GM18868 (cell line): ENCODE measurements around the gene SRSF2.
"Not testable (repeated sequence)": the region's sequence is repeated elsewhere in the genome, so short reads cannot be mapped to it uniquely, and the experiment has no call there.

Experiments used
- ATAC-seq: cut with Tn5 transposase; IDR thresholded peaks from one replicate; pipeline ENCODE4 v1.9.1; 2021; ENCODE audit warnings: mild to moderate bottlenecking, moderate library complexity; ENCODE audit not compliant: unreplicated experiment

SRSF2 gene

DNA sequence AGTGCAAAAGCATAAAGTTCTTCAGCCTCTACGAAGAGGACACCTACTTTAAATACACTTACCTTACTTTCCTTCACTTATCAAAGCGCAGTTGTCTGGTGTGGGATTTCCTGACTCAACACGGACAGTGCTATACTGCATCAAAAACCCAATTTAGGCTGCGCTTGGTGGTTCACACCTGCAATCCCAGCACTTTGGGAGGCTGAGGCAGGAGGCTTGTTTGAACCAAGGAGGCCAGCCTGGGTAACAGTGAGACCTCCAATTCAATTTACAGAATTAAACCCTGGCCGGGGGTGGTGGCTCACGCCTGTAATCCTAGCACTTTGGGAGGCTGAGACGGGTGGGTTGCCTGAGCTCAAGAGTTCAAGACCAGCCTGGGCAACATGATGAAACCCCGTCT lies 14.9 kb downstream of the SRSF2 start:
- no peak for ATAC-seq

GRCh38 chr17:76721463-76721862 lies 15.7 kb downstream of the SRSF2 start:
- ATAC-seq: no peak

DNA sequence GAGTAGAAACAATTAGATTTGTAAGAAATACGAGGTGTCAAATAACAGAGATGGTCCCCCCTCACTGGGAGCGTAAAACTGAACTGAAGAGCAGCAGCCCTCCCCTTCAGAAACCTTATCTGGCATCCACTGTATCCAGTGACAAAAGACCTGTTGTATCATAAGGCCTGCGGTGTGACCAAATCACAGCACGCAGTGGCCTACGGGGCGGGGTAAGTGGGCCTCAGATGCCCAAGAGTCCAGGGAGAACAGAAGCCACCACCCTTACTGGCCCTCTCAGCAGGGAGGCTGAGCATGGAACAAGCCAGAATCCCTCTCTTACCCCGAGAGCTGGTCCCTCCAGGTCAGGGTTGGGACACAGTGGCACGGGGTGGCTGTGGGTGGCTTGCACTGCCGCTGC lies 16.2 kb downstream of the SRSF2 start:
- ATAC-seq: no peak

DNA sequence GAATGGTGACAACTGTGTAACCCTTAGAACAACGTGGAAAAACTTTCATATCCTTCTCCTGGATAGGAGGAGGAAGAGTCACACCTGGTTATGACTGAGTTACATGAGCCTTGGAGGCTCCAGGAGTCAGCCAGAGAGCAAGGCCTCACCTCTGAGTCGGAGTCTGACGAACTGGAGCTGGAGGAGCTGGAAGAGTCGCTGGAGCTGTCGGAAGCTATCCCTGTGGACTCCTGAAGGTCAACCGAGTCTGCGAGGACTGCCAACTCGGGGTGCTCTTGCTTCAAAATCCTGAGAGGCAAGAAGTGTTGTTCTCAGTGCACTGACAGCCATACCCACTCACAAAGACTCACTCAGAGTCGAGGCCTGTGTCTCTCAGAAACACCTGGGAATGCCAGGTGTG lies 16.9 kb downstream of the SRSF2 start:
- no peak for ATAC-seq

DNA sequence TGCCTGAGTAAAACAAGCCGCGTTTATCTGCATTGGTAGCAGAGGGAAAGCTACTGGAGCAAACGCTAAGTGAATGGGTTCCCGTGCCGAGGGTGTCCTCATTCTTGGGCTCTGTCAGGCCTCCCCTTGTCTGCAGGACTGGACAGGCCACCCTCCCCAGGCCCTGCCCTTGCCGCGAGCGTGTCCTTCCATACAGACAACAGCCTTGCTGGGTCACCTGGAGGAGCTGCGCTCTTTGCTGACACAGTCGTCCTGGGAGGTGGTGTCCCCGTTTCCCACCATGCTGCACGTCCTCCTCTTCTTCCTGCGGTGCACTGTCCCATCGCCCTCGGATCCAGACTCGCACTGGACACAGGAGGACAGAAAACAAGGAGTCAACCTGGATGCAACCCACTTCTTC lies 18.6 kb downstream of the SRSF2 start:
- ATAC-seq: no peak

GRCh38 chr17:76716839-76717215 lies 20.3 kb downstream of the SRSF2 start:
- ATAC-seq: no peak

DNA sequence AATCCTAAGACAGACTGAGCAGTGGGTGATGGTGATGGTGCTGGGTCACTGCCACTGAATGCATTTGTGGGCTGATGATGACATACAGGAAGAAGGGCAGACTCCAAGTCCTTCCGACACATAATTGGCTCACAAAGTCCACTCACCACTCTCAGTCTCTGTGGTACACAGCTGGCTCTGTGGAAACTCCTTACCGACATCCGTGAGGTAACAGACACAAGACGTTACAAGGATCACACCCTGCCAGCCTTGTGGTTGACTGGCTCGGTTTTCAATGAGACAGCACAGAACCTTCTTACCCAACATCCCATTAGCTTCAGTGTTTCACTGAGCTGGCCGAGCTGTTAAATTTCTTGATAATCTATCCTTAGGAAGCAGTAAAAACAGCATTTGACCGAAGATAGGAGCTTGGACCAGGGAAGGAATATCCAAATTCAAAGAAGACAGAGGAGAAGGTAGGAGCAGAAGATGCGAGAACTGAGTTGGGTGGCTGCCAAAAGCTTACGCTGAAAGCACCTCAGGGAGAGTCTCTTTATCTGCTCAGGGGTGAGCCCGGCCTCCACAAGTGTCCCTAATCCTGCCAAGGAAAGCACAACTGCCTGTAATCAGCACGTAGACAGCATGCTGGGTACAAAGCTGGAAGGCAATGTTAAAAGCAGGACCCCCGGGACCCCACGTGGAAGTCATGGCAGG lies 20.8 kb downstream of the SRSF2 start:
- no peak for ATAC-seq

- no peak for ATAC-seq
Measured at GRCh38 chr17:76715496-76715830, 21.7 kb downstream of the SRSF2 start.

- ATAC-seq: no peak
Measured at GRCh38 chr17:76714822-76715495, 22.2 kb downstream of the SRSF2 start.

GRCh38 chr17:76714336-76714735 lies 22.8 kb downstream of the SRSF2 start:
- no peak for ATAC-seq

DNA sequence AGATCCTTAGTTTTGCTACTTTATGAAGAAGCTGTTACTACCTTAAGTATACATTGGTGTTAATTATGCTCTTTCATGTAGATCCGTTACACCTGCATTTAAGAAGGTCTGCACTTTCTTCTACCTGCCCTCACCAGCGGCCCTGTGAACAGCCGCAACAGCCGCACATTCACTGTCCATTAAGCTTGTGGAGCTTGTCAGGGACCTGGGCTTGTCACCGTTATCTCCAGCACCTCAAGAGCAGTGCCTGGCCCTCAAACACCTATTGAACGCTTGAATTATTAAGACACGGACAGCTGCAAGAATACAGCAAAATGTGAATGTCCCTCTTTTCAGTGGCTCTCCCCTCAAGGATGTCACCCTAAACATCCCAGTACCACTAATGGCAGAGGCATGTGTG lies 23.4 kb downstream of the SRSF2 start:
- ATAC-seq: no peak

DNA sequence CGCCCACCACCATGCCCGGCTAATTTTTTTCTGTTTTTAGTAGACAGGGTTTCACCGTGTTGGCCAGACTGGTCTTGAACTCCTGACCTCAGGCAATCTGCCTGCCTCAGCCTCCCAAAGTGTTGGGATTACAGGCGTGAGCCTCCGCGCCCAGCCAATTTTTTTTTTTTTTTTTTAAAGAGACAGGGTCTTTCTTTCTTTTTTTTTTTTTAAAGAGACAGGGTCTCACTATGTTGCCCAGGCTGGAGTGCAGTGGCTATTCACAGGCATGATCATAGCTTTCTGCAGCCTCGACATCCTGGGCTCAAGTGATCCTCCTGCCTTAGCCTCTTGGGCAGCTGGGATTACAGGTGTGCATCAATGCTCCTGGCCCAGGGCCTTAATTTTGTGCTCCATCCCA lies 24.8 kb downstream of the SRSF2 start:
- not testable (repeated sequence) for ATAC-seq

DNA sequence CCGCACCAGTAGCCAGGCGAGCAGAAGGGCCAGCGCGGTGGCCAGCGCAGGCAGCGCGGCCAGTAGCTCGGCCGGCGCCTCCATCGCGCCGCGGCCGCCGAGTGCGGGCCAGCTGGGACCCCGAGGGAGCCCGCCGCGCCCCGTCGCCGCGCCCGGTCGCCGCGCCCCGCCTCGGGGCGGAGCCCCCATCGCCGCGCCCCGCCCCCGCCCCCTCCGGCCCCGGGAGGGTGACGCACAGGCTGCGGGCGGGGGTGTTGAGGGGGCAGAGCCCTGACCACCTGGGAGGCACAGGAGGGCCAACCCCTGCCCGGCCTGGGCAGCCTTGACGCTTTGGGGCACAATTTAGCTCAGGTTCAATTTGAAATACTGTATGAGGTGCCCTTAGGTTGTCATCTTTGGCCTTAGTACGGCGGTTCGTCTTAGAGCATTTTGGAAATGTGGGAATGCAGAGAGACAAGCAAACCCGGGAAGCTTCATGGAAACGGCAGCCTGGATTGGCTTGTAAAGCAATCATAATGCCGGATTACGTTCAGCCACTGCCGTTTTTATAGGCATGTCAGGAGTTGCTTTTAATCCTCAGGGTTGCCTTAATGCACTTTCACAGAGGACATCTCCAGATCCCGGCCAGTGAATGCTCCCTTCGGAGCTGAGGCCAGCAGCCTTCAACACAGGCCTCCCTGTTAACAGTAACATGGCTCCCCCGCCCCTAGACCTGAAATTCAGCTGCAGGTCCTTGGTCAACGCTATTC lies 26.1 kb downstream of the SRSF2 start, which contains the start of gene MXRA7:
TSS of gene MXRA7 (minus strand) at position 103 of the 749 bp plus-strand sequence. CDS start at position 84, 19 bp downstream.
- peak; percentile 55 for ATAC-seq

GRCh38 chr17:76709951-76710862 lies 26.9 kb downstream of the SRSF2 start:
- not testable (repeated sequence) for ATAC-seq

DNA sequence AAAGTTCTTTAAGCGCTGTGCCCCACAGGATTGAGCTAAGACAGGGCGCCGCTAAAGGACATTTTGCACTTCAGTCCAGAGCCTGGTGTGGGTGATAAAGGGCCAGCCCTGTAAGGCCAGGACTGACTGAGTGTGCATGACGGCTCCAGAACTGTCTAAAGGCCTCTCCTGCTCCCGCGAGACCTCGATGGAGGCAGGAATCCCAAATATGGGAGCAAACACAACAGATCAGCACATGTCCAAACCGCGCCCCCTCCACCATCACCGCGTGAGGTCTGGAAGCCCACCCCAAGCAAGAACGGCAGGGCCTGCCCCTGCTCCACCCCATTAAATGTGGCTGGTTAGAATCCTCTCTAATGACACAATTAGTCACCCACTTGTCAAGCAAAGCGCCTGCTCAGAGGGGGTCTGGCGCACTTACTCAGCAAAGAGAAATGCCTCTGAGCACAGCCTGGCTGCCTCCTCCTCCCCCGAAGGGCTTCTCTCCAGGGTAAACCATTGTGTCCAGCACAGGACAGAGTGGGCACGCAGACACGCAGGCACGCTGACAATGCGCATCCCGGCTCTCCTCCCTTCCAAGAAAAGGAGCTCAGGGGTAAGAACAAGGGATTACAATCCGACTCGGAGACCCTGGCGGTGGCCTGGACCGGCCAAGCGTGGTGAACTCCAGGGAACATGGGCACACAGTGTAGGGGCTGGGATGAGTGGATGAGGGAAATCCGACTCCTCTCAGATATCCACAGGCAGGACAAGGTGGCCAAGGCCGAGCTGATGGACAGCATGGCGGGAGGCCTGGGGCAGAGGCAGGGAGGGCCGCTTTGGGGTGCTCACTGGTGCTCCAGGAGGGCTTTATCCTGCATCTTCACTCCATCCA lies 27.8 kb downstream of the SRSF2 start:
- ATAC-seq: no peak

GRCh38 chr17:76707985-76708807 lies 28.9 kb downstream of the SRSF2 start:
- no peak for ATAC-seq

DNA sequence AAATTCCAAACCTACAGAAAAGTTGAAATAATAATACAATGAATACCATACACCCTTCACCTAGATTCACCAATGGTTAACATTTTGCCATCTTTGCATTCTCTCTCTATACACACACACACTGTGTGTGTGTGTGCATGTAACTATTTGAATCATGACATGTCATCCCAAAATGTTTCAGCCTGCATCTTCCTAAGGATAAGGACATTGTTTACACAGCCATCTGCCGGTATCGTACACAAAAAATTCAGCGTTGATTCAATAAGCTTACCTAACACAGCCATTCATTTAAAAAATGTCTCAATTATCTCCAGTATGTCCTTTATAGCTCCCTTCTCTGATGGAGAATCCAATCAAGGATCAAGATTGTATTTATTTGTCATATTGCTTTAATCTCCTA lies 30.3 kb downstream of the SRSF2 start:
- no peak for ATAC-seq

DNA sequence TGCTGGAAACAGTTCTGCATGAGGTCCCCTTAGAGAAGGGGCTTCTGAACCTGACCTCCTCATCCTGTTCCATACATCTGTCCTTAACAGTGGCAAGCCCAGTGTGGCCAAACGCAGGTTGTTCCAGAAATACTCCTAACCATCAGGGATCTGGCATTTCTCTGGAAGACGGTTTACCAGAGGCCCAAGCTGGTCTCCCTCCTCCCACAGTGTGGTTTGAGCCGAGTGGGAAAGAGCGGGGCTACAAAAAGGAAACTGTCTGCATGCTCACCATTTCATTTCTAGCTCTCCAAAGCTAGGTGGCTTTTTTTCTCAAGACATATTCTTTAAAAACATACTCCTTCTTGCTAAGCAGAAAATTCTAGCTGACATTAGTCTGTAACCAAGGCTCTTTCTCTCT lies 32.3 kb downstream of the SRSF2 start:
- no peak for ATAC-seq

- no peak for ATAC-seq
Measured at GRCh38 chr17:76702941-76703637, 34.0 kb downstream of the SRSF2 start.
